Mucosa of rectum (tissue), 2 donors: ENCODE data around the gene ACOX3.

Source experiments
- H3K27ac ChIP-seq, 2 donors: one replicate each; pipeline ENCODE4 v1.7.0; 2013; ENCODE audit warnings: inconsistent platforms in 2 of 2, low read depth in 2 of 2, low read length in 2 of 2
- H3K27me3 ChIP-seq, 2 donors: one replicate each; pipeline ENCODE4 v1.7.0; 2013; ENCODE audit warnings: low read length in 2 of 2; ENCODE audit not compliant: control insufficient read depth in 2 of 2, insufficient read depth in 2 of 2
- H3K36me3 ChIP-seq, 2 donors: one replicate each; pipeline ENCODE4 v1.7.0; 2013; ENCODE audit warnings: low read length in 2 of 2; ENCODE audit not compliant: control insufficient read depth in 2 of 2, insufficient read depth in 2 of 2
- H3K4me1 ChIP-seq, 2 donors: one replicate each; pipeline ENCODE4 v1.7.0; 2013; ENCODE audit warnings: low read length in 2 of 2, mild to moderate bottlenecking in 1 of 2; ENCODE audit not compliant: control insufficient read depth in 2 of 2, insufficient read depth in 2 of 2
- H3K4me3 ChIP-seq, 2 donors: one replicate each; pipeline ENCODE4 v1.7.0; 2013; ENCODE audit warnings: low read length in 2 of 2
- H3K9ac ChIP-seq, 2 donors: one replicate each; pipeline ENCODE4 v1.7.0; 2013; ENCODE audit warnings: low read length in 2 of 2, low read depth in 1 of 2, mild to moderate bottlenecking in 1 of 2
- H3K9me3 ChIP-seq, 2 donors: one replicate each; pipeline ENCODE4 v1.7.0; 2013; ENCODE audit warnings: low read length in 2 of 2; ENCODE audit not compliant: control insufficient read depth in 2 of 2
- donor health status: healthy.
- donor health status: Normal muscosa, but diverticular disease.

The ACOX3 gene

DNA sequence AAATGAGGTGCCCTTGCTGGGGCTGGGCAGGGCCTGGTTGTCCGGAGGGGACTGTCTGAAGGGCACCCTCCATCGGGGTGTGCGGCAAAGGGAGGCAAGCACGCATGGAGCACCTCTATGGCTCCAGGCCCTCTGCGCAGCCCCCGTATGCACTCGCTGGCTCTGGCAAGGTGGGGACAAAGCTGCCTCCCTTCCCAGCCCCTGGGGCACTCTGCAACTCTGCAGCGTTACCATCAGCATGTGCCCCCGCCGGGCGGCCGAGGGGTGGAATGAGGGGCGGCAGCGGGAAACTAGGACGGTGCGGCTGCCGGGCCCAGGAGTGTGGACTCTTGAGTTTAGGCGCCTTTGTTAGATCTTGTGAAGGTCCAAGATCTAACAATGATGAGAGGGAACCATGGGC lies 26.5 kb upstream of the ACOX3 start:
- no peaks in the 10 kb centered on the region for H3K27me3 ChIP-seq
- H3K9me3 ChIP-seq: no peaks in the 10 kb centered on the region
- no peak overlapping the region for H3K4me3 ChIP-seq
- peaks cover 36 to 41% of the 10 kb centered on the region in 2 donors for H3K36me3 ChIP-seq
- no peak overlapping the region for H3K27ac ChIP-seq
- no peak overlapping the region for H3K9ac ChIP-seq
- no peaks in the 10 kb centered on the region for H3K4me1 ChIP-seq

DNA sequence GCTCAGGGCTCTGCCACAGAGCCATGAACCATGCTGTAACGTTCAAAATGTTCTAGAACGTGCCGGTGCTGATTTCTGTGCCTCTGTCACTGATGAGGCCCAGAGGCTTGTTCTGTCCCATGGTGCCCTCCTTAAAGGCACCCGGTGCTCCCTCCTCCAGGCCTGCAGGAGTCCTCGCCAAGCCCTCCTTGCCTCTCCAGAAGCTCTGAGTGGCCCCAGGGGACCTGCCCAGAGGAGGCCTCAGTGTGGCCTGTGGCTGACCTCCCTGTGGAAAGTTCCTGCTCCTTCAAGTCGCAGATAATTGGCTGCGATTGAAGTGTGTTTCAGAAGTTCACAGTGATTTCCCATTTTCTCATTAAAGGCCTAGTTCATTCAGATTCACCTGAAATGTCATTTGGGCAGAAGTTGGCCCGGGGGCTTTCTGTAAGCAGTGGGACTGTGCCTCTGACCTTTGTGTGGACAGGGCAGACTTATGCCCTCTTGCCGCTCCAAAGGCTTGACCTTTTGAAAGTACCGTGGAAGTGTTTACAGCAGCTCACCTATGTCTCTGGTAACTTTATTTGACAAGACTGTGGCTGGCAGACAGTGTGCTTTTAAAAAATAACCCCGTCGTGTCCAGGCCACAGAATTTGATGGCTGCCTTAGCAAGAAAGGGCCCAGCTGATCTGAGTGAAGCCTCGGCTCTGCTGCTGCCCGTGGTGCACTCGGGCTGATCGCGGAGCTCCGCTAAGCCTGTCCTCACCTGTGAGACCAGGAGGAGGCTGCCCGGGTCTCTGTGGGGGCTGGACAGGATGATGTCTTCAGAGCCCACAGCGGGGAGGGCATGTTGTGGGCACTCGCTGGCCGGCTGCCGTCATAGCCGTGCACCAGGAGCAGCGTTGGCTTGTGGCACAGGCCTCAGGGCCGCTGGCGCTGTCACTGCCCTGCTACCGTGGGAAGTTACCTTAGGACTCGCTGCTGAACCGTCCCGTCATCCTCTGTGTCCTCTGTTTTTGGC lies 25.4 kb upstream of the ACOX3 start:
- H3K9ac ChIP-seq: no peak overlapping the region
- H3K27me3 ChIP-seq: no peaks in the 10 kb centered on the region
- H3K9me3 ChIP-seq: no peaks in the 10 kb centered on the region
- H3K27ac ChIP-seq: no peak overlapping the region
- H3K4me3 ChIP-seq: no peak overlapping the region
- H3K36me3 ChIP-seq: peaks cover 40 to 44% of the 10 kb centered on the region in 2 donors
- no peaks in the 10 kb centered on the region for H3K4me1 ChIP-seq

DNA sequence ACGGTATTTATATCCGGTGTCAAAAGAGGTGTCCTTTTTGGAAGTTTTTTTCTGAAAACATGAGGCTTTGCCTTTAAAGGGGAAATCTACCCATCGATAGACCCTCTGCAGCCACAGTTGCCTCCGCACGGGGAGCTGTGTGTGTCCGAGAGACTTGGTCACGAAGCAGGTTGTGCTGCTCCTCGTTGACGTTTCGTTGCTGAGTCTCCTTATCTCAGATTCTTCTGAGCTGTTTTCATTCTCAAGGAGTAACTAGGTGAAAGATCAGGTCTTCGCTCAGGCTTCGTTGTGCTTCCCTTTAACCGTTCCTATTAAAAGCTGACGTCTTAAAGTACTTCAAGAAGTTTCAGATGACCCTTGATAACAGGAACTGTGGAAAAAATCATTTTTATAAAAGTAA lies 23.9 kb upstream of the ACOX3 start:
- H3K4me1 ChIP-seq: no peaks in the 10 kb centered on the region
- H3K36me3 ChIP-seq: peaks cover 38 to 41% of the 10 kb centered on the region in 2 donors
- no peak overlapping the region for H3K4me3 ChIP-seq
- H3K9ac ChIP-seq: no peak overlapping the region
- H3K9me3 ChIP-seq: no peaks in the 10 kb centered on the region
- H3K27ac ChIP-seq: no peak overlapping the region
- H3K27me3 ChIP-seq: no peaks in the 10 kb centered on the region

DNA sequence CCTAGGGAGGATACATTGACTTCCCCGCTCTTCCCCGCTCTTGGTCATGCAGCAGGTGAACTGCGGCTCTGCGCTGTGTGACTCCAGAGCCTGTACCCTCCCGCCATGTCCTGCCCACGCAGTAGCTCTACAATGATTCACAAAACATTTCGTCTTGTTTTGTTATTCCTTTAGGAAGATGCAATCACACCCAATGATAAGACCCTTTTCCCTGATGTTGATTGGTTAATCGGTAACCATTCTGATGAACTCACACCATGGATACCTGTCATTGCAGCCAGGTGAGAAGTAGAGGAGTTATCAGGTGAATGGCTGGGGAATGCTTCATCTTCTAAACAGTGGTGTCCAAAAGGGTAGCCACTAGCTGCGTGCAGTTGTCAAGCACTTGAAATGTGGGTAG lies 23.3 kb upstream of the ACOX3 start:
- no peaks in the 10 kb centered on the region for H3K27me3 ChIP-seq
- no peak overlapping the region for H3K4me3 ChIP-seq
- H3K9ac ChIP-seq: no peak overlapping the region
- no peaks in the 10 kb centered on the region for H3K4me1 ChIP-seq
- H3K36me3 ChIP-seq: peaks cover 32 to 37% of the 10 kb centered on the region in 2 donors
- no peaks in the 10 kb centered on the region for H3K9me3 ChIP-seq
- H3K27ac ChIP-seq: no peak overlapping the region

DNA sequence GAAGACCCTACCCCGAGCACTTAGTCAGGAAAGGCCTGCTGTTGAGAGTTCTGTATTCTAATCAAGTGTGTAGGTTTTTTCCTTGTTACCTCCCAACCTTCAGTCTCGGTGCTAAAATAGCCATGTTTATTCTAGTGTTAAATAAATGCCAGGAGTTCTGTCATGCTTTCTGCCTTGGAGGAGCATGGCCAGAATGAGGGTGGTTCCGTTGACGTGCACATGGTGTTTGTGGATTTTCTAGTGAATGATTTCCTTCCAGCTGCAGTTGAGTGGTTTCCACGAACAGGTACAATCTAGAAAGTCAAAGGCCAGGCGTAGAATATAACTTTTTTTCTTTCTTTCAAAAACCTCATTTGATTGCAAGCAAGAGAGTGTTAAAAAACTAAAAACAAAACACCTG lies 21.1 kb upstream of the ACOX3 start:
- peaks cover 37 to 39% of the 10 kb centered on the region in 2 donors for H3K36me3 ChIP-seq

DNA sequence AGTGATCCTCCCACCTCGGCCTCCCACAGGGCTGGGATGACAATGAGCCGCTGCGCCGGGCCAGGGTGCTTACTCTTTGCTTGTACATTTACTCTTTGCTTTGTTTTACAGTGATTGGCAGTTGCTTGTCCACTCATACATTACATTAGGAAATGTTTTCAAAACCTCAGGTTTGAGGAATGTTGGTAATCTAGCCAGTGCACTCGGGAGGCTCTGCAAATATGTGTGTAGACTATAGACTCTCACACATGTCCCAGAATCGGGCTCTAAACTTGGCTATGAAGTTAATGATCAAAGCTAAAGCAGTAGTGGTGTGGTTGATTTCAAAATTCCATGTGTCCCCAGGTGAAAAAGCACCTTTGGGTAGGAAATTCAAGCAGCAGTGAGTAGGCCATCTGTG lies 20.6 kb upstream of the ACOX3 start:
- H3K27me3 ChIP-seq: no peaks in the 10 kb centered on the region
- H3K4me3 ChIP-seq: no peak overlapping the region
- no peak overlapping the region for H3K27ac ChIP-seq
- peaks cover 35% of the 10 kb centered on the region in 2 donors for H3K36me3 ChIP-seq
- H3K9me3 ChIP-seq: no peaks in the 10 kb centered on the region
- H3K9ac ChIP-seq: no peak overlapping the region
- H3K4me1 ChIP-seq: no peaks in the 10 kb centered on the region

More for the DNA sequence above, 21.1 kb upstream of the ACOX3 start:
- Histone ChIP-seq H3K9ac (no peak overlapping the region), H3K27me3 (no peaks in the 10 kb centered on the region), H3K4me3 (no peak overlapping the region), H3K4me1 (no peaks in the 10 kb centered on the region), H3K27ac (no peak overlapping the region), H3K9me3 (no peaks in the 10 kb centered on the region)

DNA sequence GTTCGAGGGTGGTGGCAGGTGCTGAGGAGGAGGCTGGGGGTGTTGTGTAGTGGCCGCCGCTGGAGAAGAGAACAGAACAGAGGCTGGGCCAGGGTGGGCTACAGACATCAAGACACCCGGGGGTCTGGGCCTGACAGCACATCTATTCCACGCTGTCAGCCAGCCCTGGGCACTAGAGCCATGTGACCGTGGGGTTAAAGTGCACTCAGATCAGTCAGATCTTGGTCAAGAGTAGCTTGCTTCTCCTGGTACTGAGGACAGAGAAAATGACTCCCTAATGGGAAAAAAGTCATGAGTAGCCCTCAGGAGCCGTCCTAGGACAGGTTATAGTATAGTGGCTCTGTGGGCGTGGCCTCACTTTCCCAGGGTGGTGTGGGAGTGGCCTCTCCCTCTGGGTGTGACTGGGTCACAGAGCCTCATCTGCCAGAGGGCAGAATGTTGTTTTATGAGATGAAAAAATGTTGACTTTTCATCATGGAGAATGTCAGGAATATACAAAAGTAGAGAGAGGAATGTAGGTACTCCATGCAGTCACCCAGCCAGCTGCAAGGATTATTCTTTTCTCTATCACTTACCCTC lies 19.4 kb upstream of the ACOX3 start:
- no peak overlapping the region for H3K4me3 ChIP-seq
- H3K9ac ChIP-seq: no peak overlapping the region
- H3K27me3 ChIP-seq: no peaks in the 10 kb centered on the region
- H3K9me3 ChIP-seq: no peaks in the 10 kb centered on the region
- H3K36me3 ChIP-seq: peaks cover 30 to 38% of the 10 kb centered on the region in 2 donors
- H3K4me1 ChIP-seq: no peaks in the 10 kb centered on the region
- no peak overlapping the region for H3K27ac ChIP-seq

DNA sequence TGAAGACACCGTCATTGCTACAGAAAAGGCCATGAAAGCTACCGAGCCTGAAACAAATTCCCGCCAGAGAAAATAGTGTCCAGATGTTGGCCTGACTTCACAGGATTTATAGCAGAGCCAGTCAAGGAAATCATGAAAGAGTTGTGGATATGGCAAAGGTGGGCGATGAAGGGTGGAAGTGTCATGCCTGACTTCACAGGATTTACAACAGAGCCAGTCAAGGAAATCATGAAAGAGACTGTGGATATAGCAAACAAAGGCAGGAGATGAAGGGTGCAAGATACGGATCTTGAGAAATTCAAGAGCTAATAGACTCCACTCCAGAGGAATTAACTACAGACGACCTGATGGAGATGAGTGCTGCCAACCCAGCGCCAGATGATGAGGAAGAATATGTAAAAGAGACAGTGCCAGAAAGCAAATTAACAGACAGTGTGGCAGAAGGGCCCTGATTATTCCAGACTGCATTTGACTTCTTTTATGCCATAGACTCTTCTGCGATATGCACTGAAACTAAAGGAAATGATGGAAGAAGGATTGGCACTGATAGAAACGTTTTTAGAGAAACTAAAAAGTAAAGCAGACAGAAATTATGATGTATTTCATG lies 17.2 kb upstream of the ACOX3 start:
- H3K27ac ChIP-seq: no peak overlapping the region
- H3K36me3 ChIP-seq: peaks cover 43 to 49% of the 10 kb centered on the region in 2 donors
- no peaks in the 10 kb centered on the region for H3K9me3 ChIP-seq
- no peaks in the 10 kb centered on the region for H3K27me3 ChIP-seq
- no peak overlapping the region for H3K4me3 ChIP-seq
- H3K9ac ChIP-seq: no peak overlapping the region
- H3K4me1 ChIP-seq: no peaks in the 10 kb centered on the region

DNA sequence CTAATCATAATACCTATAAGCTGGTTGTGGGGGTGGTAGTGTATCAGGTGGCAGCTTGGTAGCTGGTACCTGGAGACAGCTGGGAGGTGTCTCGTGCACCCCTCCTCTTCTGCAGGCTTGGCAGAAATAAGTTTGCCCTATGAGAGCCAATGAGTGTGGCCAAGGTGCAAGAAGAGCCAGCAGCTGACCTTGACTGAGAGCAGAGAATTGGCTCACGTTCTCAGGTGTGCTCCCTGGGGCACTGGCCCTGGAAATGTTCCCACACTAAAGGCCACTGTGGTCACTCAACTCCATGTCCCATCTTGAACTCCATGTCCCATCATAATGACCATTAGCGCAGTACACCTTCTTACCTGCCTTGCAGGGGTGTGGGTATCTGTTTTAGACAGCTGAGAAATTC lies 13.4 kb upstream of the ACOX3 start:
- Histone ChIP-seq H3K4me3 (no peak overlapping the region), H3K27me3 (no peaks in the 10 kb centered on the region), H3K9me3 (no peaks in the 10 kb centered on the region), H3K9ac (no peak overlapping the region), H3K4me1 (no peaks in the 10 kb centered on the region), H3K27ac (no peak overlapping the region), H3K36me3 (peaks cover 48 to 64% of the 10 kb centered on the region in 2 donors)
